ENCODE data around the gene SPAG9.
"Not testable (repeated sequence)": the region's sequence is repeated elsewhere in the genome, so short reads cannot be mapped to it uniquely, and the experiment has no call there.

GRCh38 chr17:50941676-50942048 is 179.0 kb downstream of the SPAG9 start:
- not testable (repeated sequence) for TF ChIP-seq CTCF, POLR2A (IDR thresholded peaks at IDR 0.05)
